ENCODE measurements around the gene PTPRT. TPM values are rescaled to one million over a fixed set of nuclear protein-coding genes. Genes with fewer than 3 reads are reported as not detected.
"Not testable (repeated sequence)": the region's sequence is repeated elsewhere in the genome, so short reads cannot be mapped to it uniquely, and the experiment has no call there.

PTPRT gene
- polyA plus RNA-seq, 3 donors: not detected

DNA sequence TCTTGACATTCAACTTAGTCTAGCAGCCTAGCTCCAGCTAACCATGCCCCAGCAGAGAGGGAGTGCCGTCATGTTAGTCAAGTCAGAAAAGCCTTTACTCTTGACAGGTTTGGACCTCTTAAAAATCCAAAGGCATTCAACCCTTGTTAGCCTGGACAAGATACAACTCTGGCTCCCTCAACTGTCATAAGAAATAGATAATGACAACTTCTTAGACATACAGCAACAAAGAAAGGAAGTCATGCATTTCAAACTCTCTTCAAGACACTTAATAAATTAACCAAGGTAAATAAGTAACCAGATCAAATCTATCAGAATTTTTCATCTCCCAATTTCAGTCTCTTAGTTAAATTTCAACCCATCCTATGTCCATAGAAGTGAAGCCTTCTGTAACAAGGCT lies 22.7 kb downstream of the PTPRT start:
- no peaks in the 10 kb centered on the region for H4K20me1 ChIP-seq (ENCODE audit: insufficient read depth, low read length)
- H3K27ac ChIP-seq (ENCODE audit: low read depth in 1 of 2, low read length in 2 of 2): no peak overlapping the region
- H3K4me3 ChIP-seq (replicated peaks in 1 of 3; ENCODE audit: low read depth in 2 of 3, low read length in 3 of 3): no peak overlapping the region
- intact Hi-C loops (cut with micrococcal nuclease): no loop called here
- H3K4me2 ChIP-seq (replicated peaks; ENCODE audit: extremely low read depth, low read length, poor library complexity, severe bottlenecking): no peak overlapping the region
- H3K4me1 ChIP-seq (ENCODE audit: control insufficient read depth in 1 of 2, insufficient read depth in 2 of 2, low read length in 2 of 2): no peaks in the 10 kb centered on the region
- H3K79me2 ChIP-seq (ENCODE audit: insufficient read depth, low read length): no peaks in the 10 kb centered on the region
- no peak overlapping the region for H3K9ac ChIP-seq (ENCODE audit: insufficient read depth, low read length, poor library complexity, severe bottlenecking)
- H3K36me3 ChIP-seq (replicated peaks in 1 of 2; ENCODE audit: control insufficient read depth in 1 of 2, insufficient read depth in 2 of 2, low read length in 2 of 2): no peaks in the 10 kb centered on the region
- no peak overlapping the region for H3K27ac Mint-ChIP-seq
- H2AFZ ChIP-seq (ENCODE audit: insufficient read depth, low read depth, low read length, poor library complexity, severe bottlenecking): no peak overlapping the region
- H3K9me3 Mint-ChIP-seq: peaks cover 0 to 6% (median 0%) of the 10 kb centered on the region in 7 donors
- no peaks in the 10 kb centered on the region for H3K4me1 Mint-ChIP-seq
- DNase-seq: no peak
- peaks cover 1 to 5% (median 2%) of the 10 kb centered on the region in 3 donors for H3K27me3 Mint-ChIP-seq (ENCODE audit: low read depth in 3 of 3)
- H3K4me3 Mint-ChIP-seq: no peak overlapping the region
- H3K27me3 ChIP-seq (ENCODE audit: control insufficient read depth in 2 of 2, insufficient read depth in 2 of 2, low read length in 2 of 2): no peaks in the 10 kb centered on the region
- TF ChIP-seq, protein P1, sequence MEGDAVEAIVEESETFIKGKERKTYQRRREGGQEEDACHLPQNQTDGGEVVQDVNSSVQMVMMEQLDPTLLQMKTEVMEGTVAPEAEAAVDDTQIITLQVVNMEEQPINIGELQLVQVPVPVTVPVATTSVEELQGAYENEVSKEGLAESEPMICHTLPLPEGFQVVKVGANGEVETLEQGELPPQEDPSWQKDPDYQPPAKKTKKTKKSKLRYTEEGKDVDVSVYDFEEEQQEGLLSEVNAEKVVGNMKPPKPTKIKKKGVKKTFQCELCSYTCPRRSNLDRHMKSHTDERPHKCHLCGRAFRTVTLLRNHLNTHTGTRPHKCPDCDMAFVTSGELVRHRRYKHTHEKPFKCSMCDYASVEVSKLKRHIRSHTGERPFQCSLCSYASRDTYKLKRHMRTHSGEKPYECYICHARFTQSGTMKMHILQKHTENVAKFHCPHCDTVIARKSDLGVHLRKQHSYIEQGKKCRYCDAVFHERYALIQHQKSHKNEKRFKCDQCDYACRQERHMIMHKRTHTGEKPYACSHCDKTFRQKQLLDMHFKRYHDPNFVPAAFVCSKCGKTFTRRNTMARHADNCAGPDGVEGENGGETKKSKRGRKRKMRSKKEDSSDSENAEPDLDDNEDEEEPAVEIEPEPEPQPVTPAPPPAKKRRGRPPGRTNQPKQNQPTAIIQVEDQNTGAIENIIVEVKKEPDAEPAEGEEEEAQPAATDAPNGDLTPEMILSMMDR (IDR thresholded peaks at IDR 0.05): no peak
- H3K9me3 ChIP-seq (replicated peaks in 1 of 2; ENCODE audit: control insufficient read depth in 1 of 2, insufficient read depth in 1 of 2, low read length in 2 of 2): no peaks in the 10 kb centered on the region
- WGBS (ENCODE audit: insufficient coverage): 86% methylated on average over 1 of the region's 1 CpG
- no peaks in the 10 kb centered on the region for H3K36me3 Mint-ChIP-seq

DNA sequence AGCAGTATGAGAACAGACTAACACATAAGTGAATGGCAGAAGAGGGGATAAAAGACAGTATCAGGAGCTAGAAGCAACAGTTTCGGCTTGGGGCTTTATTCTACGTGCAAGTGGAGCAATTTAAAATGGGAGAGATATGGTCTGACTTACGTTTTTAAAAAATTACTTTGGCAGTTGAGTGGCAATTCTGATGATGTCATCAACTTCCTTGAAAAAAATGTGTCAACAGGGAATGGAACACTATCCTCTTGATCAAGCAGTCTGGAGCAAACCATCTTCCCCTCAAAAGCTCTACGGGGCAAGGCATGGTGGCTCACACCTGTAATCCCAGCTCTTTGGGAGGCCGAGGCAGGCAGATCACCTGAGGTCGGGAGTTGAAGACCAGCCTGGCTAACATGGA lies 24.1 kb downstream of the PTPRT start:
- TF ChIP-seq, protein P1 (IDR thresholded peaks at IDR 0.05): no peak
- Mint-ChIP-seq H3K4me3 (no peak overlapping the region), H3K27ac (no peak overlapping the region), H3K9me3 (peaks cover 0 to 6% (median 0%) of the 10 kb centered on the region in 7 donors), H3K27me3 (ENCODE audit: low read depth in 3 of 3) (peaks cover 1 to 5% (median 2%) of the 10 kb centered on the region in 3 donors), H3K4me1 (no peaks in the 10 kb centered on the region), H3K36me3 (no peaks in the 10 kb centered on the region)
- DNase-seq: no peak
- H3K36me3 ChIP-seq (replicated peaks in 1 of 2; ENCODE audit: control insufficient read depth in 1 of 2, insufficient read depth in 2 of 2, low read length in 2 of 2): no peaks in the 10 kb centered on the region
- H3K9ac ChIP-seq (ENCODE audit: insufficient read depth, low read length, poor library complexity, severe bottlenecking): no peak overlapping the region
- no peaks in the 10 kb centered on the region for H3K9me3 ChIP-seq (replicated peaks in 1 of 2; ENCODE audit: control insufficient read depth in 1 of 2, insufficient read depth in 1 of 2, low read length in 2 of 2)
- no peaks in the 10 kb centered on the region for H4K20me1 ChIP-seq (ENCODE audit: insufficient read depth, low read length)
- 93% methylated on average over 4 of the region's 6 CpGs for WGBS (ENCODE audit: insufficient coverage)
- H2AFZ ChIP-seq (ENCODE audit: insufficient read depth, low read depth, low read length, poor library complexity, severe bottlenecking): no peak overlapping the region
- no peaks in the 10 kb centered on the region for H3K79me2 ChIP-seq (ENCODE audit: insufficient read depth, low read length)
- no peak overlapping the region for H3K27ac ChIP-seq (ENCODE audit: low read depth in 1 of 2, low read length in 2 of 2)
- intact Hi-C loops (cut with micrococcal nuclease): no loop called here
- no peak overlapping the region for H3K4me3 ChIP-seq (replicated peaks in 1 of 3; ENCODE audit: low read depth in 2 of 3, low read length in 3 of 3)
- H3K4me2 ChIP-seq (replicated peaks; ENCODE audit: extremely low read depth, low read length, poor library complexity, severe bottlenecking): no peak overlapping the region
- no peaks in the 10 kb centered on the region for H3K27me3 ChIP-seq (ENCODE audit: control insufficient read depth in 2 of 2, insufficient read depth in 2 of 2, low read length in 2 of 2)
- no peaks in the 10 kb centered on the region for H3K4me1 ChIP-seq (ENCODE audit: control insufficient read depth in 1 of 2, insufficient read depth in 2 of 2, low read length in 2 of 2)

DNA sequence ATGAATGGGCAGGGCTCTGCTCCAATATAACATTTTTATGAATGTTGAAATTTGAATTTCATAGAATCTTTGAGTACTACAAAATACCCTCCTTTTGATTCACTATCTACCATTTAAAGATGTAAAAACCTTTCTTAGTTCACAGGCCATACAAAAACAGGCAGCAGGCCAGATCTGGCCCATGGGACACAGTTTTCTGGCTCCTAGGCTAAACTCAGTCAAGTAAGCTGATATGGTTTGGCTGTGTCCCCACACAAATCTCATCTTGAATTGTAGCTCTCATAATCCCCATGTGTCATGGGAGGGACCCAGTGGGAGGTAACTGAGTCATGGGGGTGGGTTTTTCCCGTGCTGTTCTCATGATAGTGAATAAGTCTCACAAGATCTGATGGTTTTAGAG lies 25.0 kb downstream of the PTPRT start:
- H3K4me2 ChIP-seq (replicated peaks; ENCODE audit: extremely low read depth, low read length, poor library complexity, severe bottlenecking); H3K36me3 ChIP-seq (replicated peaks in 1 of 2; ENCODE audit: control insufficient read depth in 1 of 2, insufficient read depth in 2 of 2, low read length in 2 of 2); H4K20me1 ChIP-seq (ENCODE audit: insufficient read depth, low read length); H3K4me3 ChIP-seq (replicated peaks in 1 of 3; ENCODE audit: low read depth in 2 of 3, low read length in 3 of 3); H3K4me3 Mint-ChIP-seq; H3K27ac ChIP-seq (ENCODE audit: low read depth in 1 of 2, low read length in 2 of 2); H3K79me2 ChIP-seq (ENCODE audit: insufficient read depth, low read length); H3K36me3 Mint-ChIP-seq; intact Hi-C loops (cut with micrococcal nuclease); H3K9ac ChIP-seq (ENCODE audit: insufficient read depth, low read length, poor library complexity, severe bottlenecking); H3K27ac Mint-ChIP-seq; H3K4me1 Mint-ChIP-seq; DNase-seq; H3K9me3 ChIP-seq (replicated peaks in 1 of 2; ENCODE audit: control insufficient read depth in 1 of 2, insufficient read depth in 1 of 2, low read length in 2 of 2); H3K27me3 Mint-ChIP-seq (ENCODE audit: low read depth in 3 of 3); H2AFZ ChIP-seq (ENCODE audit: insufficient read depth, low read depth, low read length, poor library complexity, severe bottlenecking); H3K9me3 Mint-ChIP-seq; H3K27me3 ChIP-seq (ENCODE audit: control insufficient read depth in 2 of 2, insufficient read depth in 2 of 2, low read length in 2 of 2); H3K4me1 ChIP-seq (ENCODE audit: control insufficient read depth in 1 of 2, insufficient read depth in 2 of 2, low read length in 2 of 2): not testable (repeated sequence)
- WGBS (ENCODE audit: insufficient coverage): no CpG with 5 or more reads among the region's 1 CpG

Measured in CD14-positive monocyte (primary cell).